Stimulated activated naive B cell treated with anti-CD40 and anti-IgM and Interleukin-4, amounts not matched to agents 10 μg/mL and 1 μg/mL and 100 μg/mL, for 72 hours (primary cell): Measurements from ENCODE around the gene ACR.
"Not testable (repeated sequence)": the region's sequence is repeated elsewhere in the genome, so short reads cannot be mapped to it uniquely, and the experiment has no call there.

ENCODE experiments used
- ATAC-seq, 2 donors: fragments of 150-1000 bp; cut with Tn5 transposase; replicated peaks; 2 replicates each; pipeline ENCODE4 v1.10.0; 2021; ENCODE audit warnings: moderate library complexity in 1 of 2
- DNase-seq: peaks from one replicate; pipeline ENCODE4 v3.0.0; 2021
- H3K27ac Mint-ChIP-seq: one replicate; pipeline ENCODE4 v1.8.0; 2022; ENCODE audit warnings: mild to moderate bottlenecking, mixed read lengths
- H3K27me3 Mint-ChIP-seq, 2 donors: one replicate each; pipeline ENCODE4 v1.8.0; 2022; ENCODE audit warnings: mixed read lengths in 2 of 2
- H3K36me3 Mint-ChIP-seq, 2 donors: one replicate each; pipeline ENCODE4 v1.8.0; 2022; ENCODE audit warnings: mixed read lengths in 2 of 2, mild to moderate bottlenecking in 1 of 2
- H3K4me1 Mint-ChIP-seq, 2 donors: one replicate each; pipeline ENCODE4 v1.8.0; 2022; ENCODE audit warnings: mixed read lengths in 2 of 2, mild to moderate bottlenecking in 1 of 2
- H3K4me3 Mint-ChIP-seq, 2 donors: one replicate each; pipeline ENCODE4 v1.8.0; 2022; ENCODE audit warnings: mild to moderate bottlenecking in 2 of 2, mixed read lengths in 2 of 2, moderate library complexity in 1 of 2
- H3K9me3 Mint-ChIP-seq, 2 donors: one replicate each; pipeline ENCODE4 v1.8.0; 2022; ENCODE audit warnings: mixed read lengths in 2 of 2, mild to moderate bottlenecking in 1 of 2

Gene ACR

GRCh38 chr22:50783033-50783879 is 45.3 kb downstream of the ACR start, which contains the start of gene RABL2B:
RABL2B (minus strand) TSS chr22:50783636; CDS start chr22:50782294, 1,342 bp downstream.
- not testable (repeated sequence) for H3K9me3 Mint-ChIP-seq
- H3K4me3 Mint-ChIP-seq: peak within 1 kb of the TSS; percentile 87 to 89

GRCh38 chr22:50783880-50784276 is 45.9 kb downstream of the ACR start:
- DNase-seq (peak; percentile 28), ATAC-seq (peak; percentile 63 to 66)
- Mint-ChIP-seq H3K4me1 (peaks cover 10 to 11% of the 10 kb centered on the region in 2 donors), H3K27ac (peak overlapping the region; percentile 93), H3K4me3 (peak overlapping the region; percentile 87 to 89)
- not testable (repeated sequence) for H3K36me3 Mint-ChIP-seq, H3K9me3 Mint-ChIP-seq, H3K27me3 Mint-ChIP-seq

More at GRCh38 chr22:50783033-50783879, 45.3 kb downstream of the ACR start, which contains the start of gene RABL2B:
- Mint-ChIP-seq H3K4me1 (peaks cover 10 to 11% of the 10 kb centered on the region in 2 donors), H3K27ac (peak within 1 kb of the TSS; percentile 93)
- DNase-seq (peak; percentile 91), ATAC-seq (peak; percentile 89 to 92)
- H3K36me3 Mint-ChIP-seq, H3K27me3 Mint-ChIP-seq: not testable (repeated sequence)

GRCh38 chr22:50785289-50785688 is 47.3 kb downstream of the ACR start:
- not testable (repeated sequence) for ATAC-seq, H3K4me3 Mint-ChIP-seq, H3K27me3 Mint-ChIP-seq, H3K36me3 Mint-ChIP-seq, H3K27ac Mint-ChIP-seq, DNase-seq, H3K9me3 Mint-ChIP-seq
- peaks cover 10 to 11% of the 10 kb centered on the region in 2 donors for H3K4me1 Mint-ChIP-seq

GRCh38 chr22:50786936-50787335 is 48.9 kb downstream of the ACR start:
- not testable (repeated sequence) for H3K4me3 Mint-ChIP-seq, H3K27ac Mint-ChIP-seq, H3K27me3 Mint-ChIP-seq, DNase-seq, H3K36me3 Mint-ChIP-seq, H3K9me3 Mint-ChIP-seq, ATAC-seq
- H3K4me1 Mint-ChIP-seq: peaks cover 10 to 11% of the 10 kb centered on the region in 2 donors
